HFF-Myc (cell line): ENCODE data around the gene FAM89B.

Source experiments
- DNase-seq: peaks from one replicate; pipeline ENCODE4 v3.0.0-alpha.2; 2011; ENCODE audit warnings: low read depth; ENCODE audit errors: extremely low read depth
- H3K4me3 ChIP-seq: replicated peaks from 2 replicates; pipeline ENCODE4 v1.5.1; 2011; ENCODE audit warnings: low read depth, mild to moderate bottlenecking, control low read depth, low read length
- TF ChIP-seq, protein P1 (sequence below): IDR thresholded peaks from 2 replicates; pipeline ENCODE4 v1.5.1; 2012; ENCODE audit warnings: mild to moderate bottlenecking, low read depth, low read length, control low read depth; ENCODE audit errors: missing control alignments

Gene FAM89B

DNA sequence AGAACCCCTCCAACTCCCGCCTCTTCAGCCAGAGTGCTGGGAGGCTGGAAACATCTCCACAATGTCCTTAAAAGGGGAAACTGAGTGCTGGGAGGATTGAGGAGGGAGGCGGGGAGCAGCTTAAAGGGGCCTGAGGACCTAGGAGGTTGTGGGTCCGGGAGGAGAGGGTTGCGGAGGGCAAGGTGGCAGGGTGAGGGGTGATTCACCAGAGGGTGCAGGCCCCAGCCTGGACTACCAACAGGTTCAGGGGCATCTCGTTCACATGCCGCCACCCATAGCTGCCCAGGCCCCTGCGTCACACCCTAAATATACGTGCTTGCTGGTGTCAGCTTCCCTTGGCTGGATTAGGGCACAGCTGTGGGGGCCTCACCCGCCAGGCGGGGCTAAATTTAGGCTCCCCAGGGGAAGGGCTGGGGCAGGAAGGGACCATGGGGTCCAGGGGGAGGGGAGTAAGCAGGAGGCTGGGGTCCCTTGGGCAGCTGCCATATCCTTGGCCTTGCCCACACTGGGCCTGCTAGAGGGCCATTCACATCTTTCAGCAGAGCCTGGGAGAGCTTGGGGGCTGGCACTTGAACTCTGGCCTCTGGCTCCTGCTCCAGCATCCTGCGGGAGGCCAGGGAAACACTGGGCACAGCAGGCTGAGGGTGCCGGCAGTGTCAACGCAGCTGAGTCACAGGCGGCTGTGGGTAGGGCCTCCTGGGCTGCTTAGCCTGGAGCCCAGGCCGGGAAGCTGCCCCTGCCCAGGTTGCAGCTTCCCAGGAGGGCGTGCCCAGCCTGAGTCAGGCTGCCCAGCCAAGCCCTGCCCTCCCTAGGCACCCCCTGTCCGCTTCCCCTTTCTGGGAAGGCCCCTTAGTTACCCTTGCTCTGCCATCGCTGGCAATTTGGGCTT lies 4.8 kb downstream of the FAM89B start:
- peak overlapping the region; percentile 56 for H3K4me3 ChIP-seq
- TF ChIP-seq, protein P1, sequence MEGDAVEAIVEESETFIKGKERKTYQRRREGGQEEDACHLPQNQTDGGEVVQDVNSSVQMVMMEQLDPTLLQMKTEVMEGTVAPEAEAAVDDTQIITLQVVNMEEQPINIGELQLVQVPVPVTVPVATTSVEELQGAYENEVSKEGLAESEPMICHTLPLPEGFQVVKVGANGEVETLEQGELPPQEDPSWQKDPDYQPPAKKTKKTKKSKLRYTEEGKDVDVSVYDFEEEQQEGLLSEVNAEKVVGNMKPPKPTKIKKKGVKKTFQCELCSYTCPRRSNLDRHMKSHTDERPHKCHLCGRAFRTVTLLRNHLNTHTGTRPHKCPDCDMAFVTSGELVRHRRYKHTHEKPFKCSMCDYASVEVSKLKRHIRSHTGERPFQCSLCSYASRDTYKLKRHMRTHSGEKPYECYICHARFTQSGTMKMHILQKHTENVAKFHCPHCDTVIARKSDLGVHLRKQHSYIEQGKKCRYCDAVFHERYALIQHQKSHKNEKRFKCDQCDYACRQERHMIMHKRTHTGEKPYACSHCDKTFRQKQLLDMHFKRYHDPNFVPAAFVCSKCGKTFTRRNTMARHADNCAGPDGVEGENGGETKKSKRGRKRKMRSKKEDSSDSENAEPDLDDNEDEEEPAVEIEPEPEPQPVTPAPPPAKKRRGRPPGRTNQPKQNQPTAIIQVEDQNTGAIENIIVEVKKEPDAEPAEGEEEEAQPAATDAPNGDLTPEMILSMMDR = no peak
- DNase-seq = no peak

DNA sequence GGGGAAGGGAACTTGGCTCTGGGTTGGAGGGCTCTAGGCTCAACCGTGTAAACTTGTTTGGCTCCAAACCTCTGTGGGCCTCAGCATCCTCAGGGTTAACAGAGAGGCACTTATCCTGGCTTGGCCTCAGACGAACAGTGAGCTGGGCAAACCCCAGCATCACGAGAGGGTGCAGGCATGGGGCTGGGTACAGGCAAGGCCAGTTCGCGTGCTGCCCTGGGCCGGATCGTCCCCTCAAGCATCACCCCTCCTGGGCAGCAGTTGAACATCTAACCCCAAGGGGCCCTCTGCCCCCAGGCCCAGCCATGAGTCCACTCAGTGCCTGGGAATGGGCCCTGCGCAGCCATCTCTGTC lies 5.4 kb downstream of the FAM89B start:
- H3K4me3 ChIP-seq = peak overlapping the region; percentile 56
- no peak for DNase-seq
- TF ChIP-seq, protein P1 = no peak

DNA sequence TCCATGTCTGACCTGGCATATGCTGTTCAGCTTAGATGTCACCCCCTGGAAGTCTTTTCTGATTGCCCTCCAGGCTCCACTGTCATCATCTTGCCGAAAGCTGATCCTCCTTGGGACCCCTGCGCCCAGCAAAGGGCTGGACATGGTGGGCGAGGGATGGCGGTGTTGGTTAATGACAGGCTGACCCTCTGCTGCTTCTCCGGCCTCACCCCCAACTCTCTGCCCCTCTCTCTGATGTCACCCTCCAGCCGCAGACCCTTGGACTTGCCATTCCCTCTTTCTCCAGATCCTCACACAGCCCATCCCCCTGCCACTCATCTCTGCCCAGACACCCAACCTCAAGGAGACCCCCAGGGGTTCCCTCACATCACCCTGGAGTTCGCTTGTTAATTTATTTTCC lies 5.8 kb downstream of the FAM89B start:
- TF ChIP-seq, protein P1 = no peak
- no peak overlapping the region for H3K4me3 ChIP-seq
- no peak for DNase-seq

DNA sequence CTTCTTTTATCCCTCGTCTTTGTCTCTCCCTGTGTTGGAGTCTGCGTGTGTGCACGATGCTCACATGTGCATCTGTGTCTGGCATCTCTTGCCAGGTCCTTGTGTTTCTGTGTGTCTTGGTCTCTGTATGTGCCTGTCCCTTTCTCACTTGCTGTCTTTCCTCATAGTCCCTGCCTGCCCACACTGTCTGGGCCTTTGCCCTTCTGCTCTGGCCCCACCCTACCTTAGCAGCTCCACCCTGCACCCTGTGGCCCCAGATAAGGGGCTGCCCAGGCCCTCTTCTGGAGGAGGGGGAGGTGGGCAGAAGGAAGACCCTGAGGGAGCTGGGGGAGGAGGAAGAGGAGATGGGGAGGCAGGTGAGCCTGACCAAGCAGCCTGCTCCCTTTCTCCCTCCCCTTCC lies 6.3 kb downstream of the FAM89B start:
- no peak for DNase-seq
- H3K4me3 ChIP-seq = no peak overlapping the region
- TF ChIP-seq, protein P1 = no peak

DNA sequence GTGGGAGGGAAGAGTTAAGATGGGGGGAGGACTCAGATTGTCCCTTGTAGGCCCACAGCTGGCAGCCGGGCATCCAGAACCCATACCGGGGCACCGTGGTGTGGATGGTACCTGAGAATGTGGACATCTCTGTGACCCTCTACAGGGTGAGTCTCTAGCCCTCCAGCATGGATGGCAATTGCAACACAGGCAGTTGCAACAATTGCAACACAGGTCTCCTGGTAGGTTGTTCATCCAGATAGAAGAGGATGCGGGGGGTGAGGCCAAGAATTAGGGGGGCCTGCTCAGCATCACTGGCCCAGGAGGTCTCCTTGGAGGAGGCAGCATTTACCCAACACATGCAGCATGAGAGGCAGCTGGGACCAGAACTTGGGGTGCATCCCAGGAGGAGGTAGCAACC lies 7.0 kb downstream of the FAM89B start:
- no peak for DNase-seq
- TF ChIP-seq, protein P1 = no peak
- H3K4me3 ChIP-seq = no peak overlapping the region

DNA sequence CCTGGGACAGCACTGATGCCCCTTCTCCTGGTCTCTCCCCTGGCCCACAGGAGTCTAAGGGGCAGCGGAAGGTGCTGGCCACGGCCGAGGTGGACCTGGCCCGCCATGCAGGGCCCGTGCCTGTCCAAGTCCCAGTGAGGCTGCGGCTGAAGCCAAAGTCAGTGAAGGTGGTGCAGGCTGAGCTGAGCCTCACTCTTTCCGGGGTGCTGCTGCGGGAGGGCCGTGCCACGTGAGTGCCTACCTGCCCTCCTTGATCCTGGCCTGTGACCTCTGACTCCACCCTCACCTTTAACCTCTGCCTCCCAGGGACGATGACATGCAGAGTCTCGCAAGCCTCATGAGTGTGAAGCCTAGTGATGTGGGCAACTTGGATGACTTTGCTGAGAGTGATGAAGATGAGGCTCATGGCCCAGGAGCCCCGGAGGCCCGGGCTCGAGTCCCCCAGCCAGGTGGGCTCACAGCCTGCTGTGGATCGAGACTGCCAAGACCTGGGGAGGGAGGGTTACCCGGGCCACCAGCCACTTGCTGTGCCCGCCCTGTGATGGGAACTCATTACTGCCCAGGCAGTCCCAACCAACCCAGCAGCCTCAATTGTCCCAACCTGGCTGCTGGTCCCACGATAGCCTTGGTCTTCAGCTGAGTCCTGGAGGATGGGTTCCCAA lies 7.8 kb downstream of the FAM89B start:
- TF ChIP-seq, protein P1 = no peak

More for the DNA sequence above, 7.8 kb downstream of the FAM89B start:
- H3K4me3 ChIP-seq = no peak overlapping the region
- no peak for DNase-seq
